Effector memory CD8-positive, alpha-beta T cell (primary cell): ENCODE measurements around the gene SYCN.
A peak's percentile ranks its signal among the peaks of the same experiment; 100 is the strongest.

Source experiments
- ATAC-seq: fragments of 150-1000 bp; cut with Tn5 transposase; replicated peaks from 2 replicates; pipeline ENCODE4 v1.10.0; 2021; ENCODE audit warnings: mild to moderate bottlenecking, moderate library complexity
- DNase-seq, 3 experiments: peaks; one replicate each; pipeline ENCODE4 v3.0.0; 2021
- H3K27ac Mint-ChIP-seq, 2 donors: one replicate each; pipeline ENCODE4 v1.8.0; 2022; ENCODE audit warnings: mild to moderate bottlenecking in 2 of 2, mixed read lengths in 2 of 2, moderate library complexity in 2 of 2
- H3K27me3 Mint-ChIP-seq, 2 donors: one replicate each; pipeline ENCODE4 v1.8.0; 2022; ENCODE audit warnings: mixed read lengths in 2 of 2
- H3K36me3 Mint-ChIP-seq: one replicate; pipeline ENCODE4 v1.8.0; 2022; ENCODE audit warnings: mild to moderate bottlenecking, moderate library complexity, mixed read lengths; ENCODE audit not compliant: insufficient read depth
- H3K4me1 Mint-ChIP-seq, 2 donors: one replicate each; pipeline ENCODE4 v1.8.0; 2022; ENCODE audit warnings: low read depth in 2 of 2, mixed read lengths in 2 of 2
- H3K4me3 Mint-ChIP-seq, 2 donors: one replicate each; pipeline ENCODE4 v1.8.0; 2022; ENCODE audit warnings: mild to moderate bottlenecking in 2 of 2, mixed read lengths in 2 of 2, moderate library complexity in 2 of 2
- H3K9me3 Mint-ChIP-seq, 2 donors: one replicate each; pipeline ENCODE4 v1.8.0; 2022; ENCODE audit warnings: mixed read lengths in 2 of 2

The SYCN gene

DNA sequence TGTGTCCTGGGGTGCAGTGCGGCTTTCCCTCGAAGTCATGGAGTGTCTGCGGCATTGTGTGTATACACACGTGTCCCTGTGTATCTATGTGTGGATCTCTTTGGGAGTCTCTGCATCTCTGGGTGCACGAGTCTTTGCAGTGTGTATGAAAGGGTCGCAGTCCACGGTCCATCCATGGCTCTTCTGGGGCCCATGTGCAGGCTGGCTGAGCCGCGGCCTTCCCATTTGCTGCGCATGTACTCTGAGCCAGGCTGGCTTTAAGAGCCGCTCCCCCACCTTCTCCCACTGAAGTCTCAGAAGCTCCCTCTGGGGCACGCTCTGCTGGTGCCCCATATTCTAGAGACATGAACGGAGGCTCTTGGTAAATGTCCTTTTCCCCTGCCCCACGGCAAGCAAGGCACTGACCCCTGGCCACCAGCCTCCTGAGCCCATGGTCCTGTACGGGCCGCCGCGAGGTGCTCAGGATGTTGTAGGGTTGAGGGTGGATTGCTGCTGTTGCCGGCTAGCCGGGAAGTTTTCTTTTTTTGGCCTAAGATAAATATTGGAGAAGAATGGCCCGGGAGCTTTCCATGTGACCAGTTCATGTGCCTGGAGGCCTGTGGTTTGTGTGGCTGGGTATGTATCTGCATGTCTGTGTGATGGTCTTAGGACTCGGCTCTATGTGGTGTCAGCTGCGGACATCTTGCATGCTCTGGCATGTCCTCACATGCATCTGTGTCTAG lies 46.6 kb downstream of the SYCN start:
- ATAC-seq (no peak), DNase-seq (no peak)
- Mint-ChIP-seq H3K36me3 (peaks cover 6% of the 10 kb centered on the region), H3K4me3 (no peak overlapping the region), H3K27ac (peak overlapping the region; percentile 64 to 68), H3K4me1 (peaks cover 30 to 36% of the 10 kb centered on the region in 2 donors), H3K27me3 (no peaks in the 10 kb centered on the region), H3K9me3 (no peaks in the 10 kb centered on the region)

DNA sequence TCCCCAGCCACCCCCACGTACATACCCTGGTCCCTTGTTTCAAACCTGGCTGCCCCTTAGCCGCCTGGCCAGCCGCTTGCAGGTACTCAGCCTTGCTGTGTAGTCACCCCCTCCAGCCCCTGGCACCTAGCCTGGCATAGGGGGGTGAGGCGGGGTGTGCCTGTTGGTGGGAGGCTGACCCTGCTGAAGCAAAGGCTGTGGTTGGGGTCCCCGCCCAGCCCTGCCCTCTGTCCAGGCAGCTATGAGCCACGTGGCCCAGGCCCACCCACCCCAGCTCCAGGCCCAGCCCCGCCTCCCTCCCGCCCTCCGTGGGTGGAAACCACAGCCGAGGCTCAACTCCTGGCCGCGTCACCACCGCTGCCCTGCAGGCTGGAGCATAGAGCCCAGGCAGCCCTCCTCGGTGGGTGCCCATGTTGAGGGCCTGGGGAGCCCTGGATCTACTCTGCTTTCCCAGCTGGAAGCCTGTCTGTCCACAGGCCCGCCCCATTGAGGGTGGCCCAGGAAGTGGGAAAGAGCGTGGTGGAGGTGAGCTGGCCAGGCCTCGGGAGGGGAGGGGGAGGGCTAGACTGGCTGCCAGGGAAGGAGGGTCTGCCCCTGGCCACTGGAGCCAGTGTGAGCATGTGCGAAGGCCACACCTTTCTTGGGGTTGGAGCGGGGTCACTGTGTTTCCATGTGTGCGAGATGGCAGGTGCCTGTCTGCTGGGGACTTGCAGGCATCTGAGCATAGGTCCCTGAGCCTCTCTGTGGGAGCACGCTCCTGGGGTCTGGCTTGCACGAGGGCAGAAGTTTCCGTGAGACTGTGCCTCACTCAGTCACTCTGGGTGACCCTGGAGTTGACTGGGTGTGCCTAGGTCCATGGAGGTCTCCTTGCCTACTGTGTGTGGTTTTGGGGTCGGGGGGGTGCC lies 47.5 kb downstream of the SYCN start:
- Mint-ChIP-seq H3K9me3 (no peaks in the 10 kb centered on the region), H3K27ac (peak overlapping the region; percentile 41 to 64), H3K4me3 (no peak overlapping the region), H3K36me3 (peaks cover 6% of the 10 kb centered on the region), H3K27me3 (no peaks in the 10 kb centered on the region), H3K4me1 (peaks cover 30 to 36% of the 10 kb centered on the region in 2 donors)
- no peak for ATAC-seq
- no peak for DNase-seq

DNA sequence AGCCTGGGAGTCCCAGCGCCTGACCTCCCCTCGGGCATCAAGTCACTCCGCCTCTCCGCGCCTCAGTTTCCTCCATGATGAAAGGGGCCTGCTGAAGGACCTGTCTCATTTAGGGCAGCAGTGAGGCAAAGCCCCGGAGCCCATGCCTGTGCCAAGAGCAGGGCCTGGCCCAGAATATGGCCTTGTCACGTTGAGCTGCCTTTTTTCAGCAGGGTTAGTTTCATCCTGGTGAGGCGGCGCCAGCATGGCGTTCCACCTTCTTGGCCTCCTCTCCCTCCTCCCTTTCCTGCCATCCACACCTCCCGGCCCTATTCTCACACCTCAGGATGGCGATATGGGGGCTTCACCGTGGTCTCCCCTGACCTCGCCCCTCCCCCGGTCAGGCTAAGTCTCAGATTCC lies 48.3 kb downstream of the SYCN start:
- H3K27ac Mint-ChIP-seq, result no peak overlapping the region
- ATAC-seq, result no peak

DNA sequence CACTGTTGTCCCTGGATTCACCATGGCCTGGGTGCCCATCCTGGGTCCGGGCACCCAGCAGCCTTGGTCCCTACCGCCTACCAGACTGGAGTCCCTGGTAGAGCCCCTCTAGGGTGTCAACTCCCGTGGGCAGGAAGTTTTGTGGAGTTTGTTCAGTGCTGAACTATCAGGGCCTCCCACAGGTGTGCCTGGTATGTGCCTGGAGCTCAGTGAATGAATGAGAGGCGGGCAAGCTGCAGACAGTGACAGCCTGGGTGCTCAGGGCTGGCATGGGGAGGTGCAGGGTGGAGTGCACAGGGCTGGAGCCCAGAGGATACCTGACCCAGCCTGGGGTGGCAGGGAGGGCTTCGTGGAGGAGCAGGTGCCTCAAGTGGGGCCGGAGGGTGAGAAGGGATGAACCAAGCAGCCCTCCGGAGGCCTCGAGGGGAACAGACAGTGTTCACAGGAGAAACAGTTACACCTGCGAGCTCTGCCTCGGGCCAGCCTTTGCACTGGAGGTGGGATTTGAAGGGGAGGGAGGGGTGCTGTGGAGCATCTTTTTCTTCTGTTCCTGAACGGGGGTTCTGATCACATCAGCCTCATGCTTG lies 48.9 kb downstream of the SYCN start:
- Mint-ChIP-seq H3K4me3 (no peak overlapping the region), H3K9me3 (no peaks in the 10 kb centered on the region), H3K4me1 (peaks cover 31 to 35% of the 10 kb centered on the region in 2 donors), H3K36me3 (peaks cover 10% of the 10 kb centered on the region), H3K27me3 (no peaks in the 10 kb centered on the region), H3K27ac (peak overlapping the region; percentile 41 to 55)
- DNase-seq (no peak), ATAC-seq (no peak)

More for the DNA sequence above, 48.3 kb downstream of the SYCN start:
- H3K4me1 Mint-ChIP-seq, result peaks cover 33 to 36% of the 10 kb centered on the region in 2 donors
- no peak for DNase-seq
- H3K27me3 Mint-ChIP-seq, result no peaks in the 10 kb centered on the region
- no peak overlapping the region for H3K4me3 Mint-ChIP-seq
- peaks cover 9% of the 10 kb centered on the region for H3K36me3 Mint-ChIP-seq
- no peaks in the 10 kb centered on the region for H3K9me3 Mint-ChIP-seq

DNA sequence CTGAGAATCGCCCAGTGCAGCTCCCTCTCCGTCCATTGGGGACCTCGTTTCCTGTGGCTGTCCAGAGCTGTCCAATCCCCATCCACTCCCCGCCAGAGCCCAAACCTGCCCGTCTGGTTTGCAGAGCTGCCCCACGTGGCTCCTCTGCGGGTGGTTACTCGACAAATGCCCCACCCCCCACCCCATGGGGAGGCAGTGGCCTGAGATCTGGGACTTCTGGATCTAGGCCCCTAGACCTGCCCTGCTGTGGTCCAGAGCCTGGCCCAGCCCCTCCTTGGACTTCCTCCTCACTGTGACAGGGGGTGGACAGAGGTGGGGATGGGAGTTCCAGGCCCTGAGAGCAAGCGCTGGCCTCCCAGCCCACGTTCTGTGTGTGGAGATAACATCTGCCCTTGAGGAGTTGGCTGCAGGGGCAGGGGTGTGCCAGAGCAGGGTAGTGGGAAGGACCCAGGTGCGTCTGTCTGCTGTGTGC lies 49.4 kb downstream of the SYCN start:
- ATAC-seq (no peak), DNase-seq (no peak)
- H3K27ac Mint-ChIP-seq, result peak overlapping the region; percentile 41 to 55
- H3K4me3 Mint-ChIP-seq, result no peak overlapping the region
- no peaks in the 10 kb centered on the region for H3K27me3 Mint-ChIP-seq
- H3K36me3 Mint-ChIP-seq, result peaks cover 7% of the 10 kb centered on the region
- no peaks in the 10 kb centered on the region for H3K9me3 Mint-ChIP-seq
- H3K4me1 Mint-ChIP-seq, result peaks cover 28 to 32% of the 10 kb centered on the region in 2 donors

DNA sequence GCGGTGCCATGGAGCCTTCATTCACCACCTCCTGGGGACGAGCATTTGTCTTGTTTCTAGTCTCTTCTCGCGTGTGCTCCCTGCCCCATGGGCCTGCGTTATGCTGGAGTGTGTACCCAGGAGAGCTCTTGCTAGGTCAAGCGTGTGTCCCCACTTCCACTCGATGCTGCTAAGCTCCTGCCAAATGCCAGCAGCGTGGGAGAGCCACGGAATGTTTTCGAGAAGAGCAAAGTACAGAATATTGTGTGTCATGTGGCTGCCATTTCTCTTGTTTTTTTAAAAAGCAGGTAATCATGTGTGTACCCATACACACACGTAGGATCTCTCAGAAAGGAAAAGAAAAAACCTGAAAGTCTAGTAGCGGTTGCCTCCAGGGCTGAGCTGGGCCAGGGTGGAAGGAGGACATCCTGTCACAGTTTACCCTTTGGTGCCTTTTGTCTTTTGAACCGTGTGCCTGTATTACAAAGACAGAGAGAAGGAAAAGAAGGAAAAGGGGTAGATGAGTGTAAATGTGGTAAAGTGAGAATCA lies 49.9 kb downstream of the SYCN start:
- H3K36me3 Mint-ChIP-seq, result peaks cover 6% of the 10 kb centered on the region
- H3K27ac Mint-ChIP-seq, result peak overlapping the region; percentile 55 to 88
- ATAC-seq (no peak), DNase-seq (no peak)
- H3K4me1 Mint-ChIP-seq, result peaks cover 28% of the 10 kb centered on the region in 2 donors
- no peak overlapping the region for H3K4me3 Mint-ChIP-seq
- no peaks in the 10 kb centered on the region for H3K27me3 Mint-ChIP-seq
- H3K9me3 Mint-ChIP-seq, result no peaks in the 10 kb centered on the region
